Measurements from ENCODE around the gene DSCAML1. TPM values are rescaled to one million over a fixed set of nuclear protein-coding genes. Genes with fewer than 3 reads are reported as not detected.

Gene DSCAML1
- total and polyA plus RNA-seq, 2 of the 8 experiments (the other 6 are each of a cell fraction or from before 2014, with no cell fraction given), result 0.19 to 0.24 TPM

GRCh38 chr11:117607449-117607848 is 189.6 kb downstream of the DSCAML1 start:
- no peak overlapping the region for H4K91ac ChIP-seq (replicated peaks; ENCODE audit: insufficient read length, low read length)
- CTCF ChIA-PET (ENCODE audit: partially characterized antibody), result interaction anchor here (0.5 to 2.5 kb wide), 7 partner anchors 9 to 549 kb away, joined by 3 to 7 read pairs (median 4); no protein-coding TSS in a partner anchor
- POLR2A ChIA-PET (ENCODE audit: partially characterized antibody), result no interaction called here
- H3K79me2 ChIP-seq (ENCODE audit: control insufficient read depth in 1 of 2, insufficient read depth in 2 of 2, low read length in 2 of 2), result no peaks in the 10 kb centered on the region
- no peaks in the 10 kb centered on the region for H4K20me1 ChIP-seq (replicated peaks in 1 of 2; ENCODE audit: control insufficient read depth in 1 of 2, insufficient read depth in 2 of 2, low read length in 2 of 2)
- no peak overlapping the region for H2AFZ ChIP-seq (ENCODE audit: low read length)
- H3K4ac ChIP-seq (replicated peaks; ENCODE audit: insufficient read length, low read depth, low read length), result no peak overlapping the region
- no peak overlapping the region for H3K14ac ChIP-seq (ENCODE audit: insufficient read length)
- no peaks in the 10 kb centered on the region for H3K23me2 ChIP-seq (ENCODE audit: low read depth, low read length)
- H2AK5ac ChIP-seq (ENCODE audit: low read depth, low read length), result no peak overlapping the region
- H3K4me2 ChIP-seq (ENCODE audit: insufficient read depth in 1 of 2, low read depth in 2 of 2, low read length in 2 of 2), result no peak overlapping the region
- FAIRE-seq (no peak), DNase-seq (ENCODE audit: low read depth in 1 of 2, low spot score in 2 of 2) (no peak)
- peaks cover 0 to 20% (median 10%) of the 10 kb centered on the region in 4 experiments; a peak in 4 of 7 replicates for H3K4me1 ChIP-seq (replicated peaks in 1 of 4; ENCODE audit: control insufficient read depth in 3 of 4, insufficient read depth in 4 of 4, low read length in 3 of 4)
- H3K36me3 ChIP-seq (ENCODE audit: control insufficient read depth in 2 of 4, insufficient read depth in 4 of 4, low read length in 3 of 4), result no peaks in the 10 kb centered on the region
- WGBS, 2 experiments (ENCODE audit: extremely low coverage in 1 of 2, insufficient coverage in 1 of 2, insufficient read length in 1 of 2, insufficient replicate concordance in 2 of 2, low coverage in 1 of 2, low lambda C conversion rate in 2 of 2, missing lambda C conversion rate in 1 of 2), result 88% methylated on average over 5 of the region's 5 CpGs; no CpG with 5 or more reads in 1 of the 2 experiments
- peak overlapping the region; percentile 44; the same call in 1 of the 2 replicates for H3K18ac ChIP-seq (ENCODE audit: extremely low read depth, low read length)
- H3K4me3 ChIP-seq (ENCODE audit: extremely low read depth in 1 of 4, insufficient read depth in 2 of 4, low read depth in 3 of 4, low read length in 4 of 4), result no peak overlapping the region
- peak overlapping the region; percentile 68; the same call in 1 of the 2 replicates for H2BK12ac ChIP-seq (ENCODE audit: low read depth, low read length)
- H3K56ac ChIP-seq (replicated peaks; ENCODE audit: insufficient read length, low read depth, low read length), result no peak overlapping the region
- H4K5ac ChIP-seq (ENCODE audit: insufficient read length, low read depth, low read length), result no peak overlapping the region
- no peak overlapping the region for H4K8ac ChIP-seq (ENCODE audit: extremely low read depth, insufficient read depth, low read length)
- 0 out of 2 replicates have a peak overlapping the region, but pooled peaks have one; percentile 53 for H2BK20ac ChIP-seq (ENCODE audit: low read length)
- no peak overlapping the region for H3K9ac ChIP-seq (replicated peaks in 1 of 4; ENCODE audit: extremely low read depth in 1 of 4, low read depth in 3 of 4, low read length in 3 of 4)
- no peak overlapping the region for H2BK5ac ChIP-seq (ENCODE audit: low read depth, low read length)
- H3K79me1 ChIP-seq (ENCODE audit: low read depth, low read length), result no peaks in the 10 kb centered on the region
- H3K27me3 ChIP-seq (replicated peaks in 1 of 4; ENCODE audit: control insufficient read depth in 3 of 4, extremely low read depth in 1 of 4, insufficient read depth in 3 of 4, low read length in 3 of 4), result peaks cover 0 to 2% (median 0%) of the 10 kb centered on the region in 4 experiments; a peak in 3 of 7 replicates
- no peak overlapping the region for H2BK120ac ChIP-seq (replicated peaks; ENCODE audit: low read depth, low read length)
- H2BK15ac ChIP-seq (ENCODE audit: low read length), result no peak overlapping the region
- no peak overlapping the region for H3K27ac ChIP-seq (ENCODE audit: low read depth, low read length)
- H3K9me3 ChIP-seq (ENCODE audit: insufficient read depth in 2 of 2, low read depth in 1 of 2, low read length in 1 of 2), result no peaks in the 10 kb centered on the region
- H3K23ac ChIP-seq (ENCODE audit: insufficient read length), result no peak overlapping the region
- TF ChIP-seq SIX5 (IDR thresholded peaks at IDR 0.05; ENCODE audit: low read depth, low read length) (no peak), CTBP2 (IDR thresholded peaks at IDR 0.05; ENCODE audit: borderline replicate concordance, insufficient read depth, insufficient read length, low read length) (no peak), RXRA (IDR thresholded peaks at IDR 0.05; ENCODE audit: insufficient read depth, low read depth, low read length) (no peak), RBBP5 (IDR thresholded peaks at IDR 0.05; ENCODE audit: borderline replicate concordance, low read depth, low read length) (no peak), SUZ12 (IDR thresholded peaks at IDR 0.05; ENCODE audit: low read length) (no peak), POLR2AphosphoS5 (IDR thresholded peaks at IDR 0.05; ENCODE audit: low read depth, low read length) (no peak), BACH1 (IDR thresholded peaks at IDR 0.05; ENCODE audit: low read length) (no peak), KDM1A (IDR thresholded peaks at IDR 0.05; ENCODE audit: borderline replicate concordance, low read length) (no peak), NRF1 (IDR thresholded peaks at IDR 0.05; ENCODE audit: low read depth, low read length) (no peak), KDM4A (IDR thresholded peaks at IDR 0.05; ENCODE audit: low read depth, low read length, severe bottlenecking) (no peak), CREB1 (IDR thresholded peaks at IDR 0.05) (no peak), CBX8 (IDR thresholded peaks at IDR 0.05; ENCODE audit: borderline replicate concordance, low read depth, low read length) (no peak), FOSL1 (IDR thresholded peaks at IDR 0.05; ENCODE audit: insufficient read depth, low read depth, low read length) (no peak), JUND (IDR thresholded peaks at IDR 0.05; ENCODE audit: low read length) (no peak), MAFK (IDR thresholded peaks at IDR 0.05; ENCODE audit: low read depth, low read length) (no peak)

All from H1 (cell line).